ENCODE measurements around the gene ARHGAP21. TPM values are rescaled to one million over a fixed set of nuclear protein-coding genes. Genes with fewer than 3 reads are reported as not detected.
"Not testable (repeated sequence)": the region's sequence is repeated elsewhere in the genome, so short reads cannot be mapped to it uniquely, and the experiment has no call there.

Gene ARHGAP21
- polyA plus RNA-seq, 2 of the 4 experiments (the other 2 are of a cell fraction) = 30.5 to 84.4 TPM

DNA sequence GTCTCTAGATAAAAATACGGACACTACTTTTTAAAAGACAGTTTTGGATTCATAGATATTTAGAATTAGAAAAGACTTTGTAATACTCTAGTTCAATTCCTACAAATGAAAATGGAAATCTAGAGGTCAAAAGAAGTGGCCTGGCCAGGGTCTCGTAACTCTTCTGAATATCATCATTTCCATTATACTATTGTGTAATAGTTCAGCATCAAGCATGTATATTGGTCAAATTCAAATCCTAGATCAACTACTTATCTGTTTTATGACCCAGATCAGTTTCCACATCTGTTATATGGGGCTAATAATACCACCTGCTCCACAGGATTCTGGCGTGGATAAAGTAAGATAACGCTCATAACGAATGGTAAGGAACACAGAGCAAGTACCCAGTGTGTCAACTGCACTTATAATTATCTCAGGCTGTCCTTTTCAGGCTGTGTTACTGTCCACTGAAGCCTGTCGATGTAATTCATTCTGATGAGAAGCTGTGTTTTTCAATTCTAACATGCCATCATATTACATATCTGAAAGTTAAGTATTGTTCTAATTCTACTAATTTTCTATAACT is 54.3 kb downstream of the ARHGAP21 start (continued):
- no peak for TF ChIP-seq CEBPB (IDR thresholded peaks at IDR 0.05)
- TF ChIP-seq HOXA7 (CRISPR knock-in tag; IDR thresholded peaks at IDR 0.05) = no peak
- TF ChIP-seq RNF2 (IDR thresholded peaks at IDR 0.05; ENCODE audit: borderline replicate concordance, low read depth) = no peak
- TF ChIP-seq E2F6 (IDR thresholded peaks at IDR 0.05; ENCODE audit: borderline replicate concordance, low read depth) = no peak
- TF ChIP-seq, protein P1, sequence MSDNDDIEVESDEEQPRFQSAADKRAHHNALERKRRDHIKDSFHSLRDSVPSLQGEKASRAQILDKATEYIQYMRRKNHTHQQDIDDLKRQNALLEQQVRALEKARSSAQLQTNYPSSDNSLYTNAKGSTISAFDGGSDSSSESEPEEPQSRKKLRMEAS (IDR thresholded peaks at IDR 0.05) = no peak
- TF ChIP-seq MYC (IDR thresholded peaks at IDR 0.05; ENCODE audit: borderline replicate concordance, low read length) = no peak

GRCh38 chr10:24668247-24668646 is 55.4 kb downstream of the ARHGAP21 start:
- Histone ChIP-seq H3K9me3 (0 out of 3 replicates have a peak, but pooled peaks cover 2% of the 10 kb centered on the region), H3K27ac (no peak overlapping the region), H3K4me2 (no peak overlapping the region), H3K4me1 (no peaks in the 10 kb centered on the region), H3K4me3 (no peak overlapping the region)
- ATAC-seq (no peak), FAIRE-seq (no peak), DNase-seq (ENCODE audit: low read depth in 1 of 2, low spot score in 1 of 2) (no peak)
- 96% methylated on average over 7 of the region's 7 CpGs for WGBS (ENCODE audit: missing lambda C conversion rate)
- ChIA-PET CTCF (no interaction called here), POLR2A (no interaction called here)
- no peak for TF ChIP-seq HEYL (CRISPR knock-in tag; IDR thresholded peaks at IDR 0.05)
- TF ChIP-seq RARB (CRISPR knock-in tag; IDR thresholded peaks at IDR 0.05) = no peak
- TF ChIP-seq HOXB13 (CRISPR knock-in tag; IDR thresholded peaks at IDR 0.05; ENCODE audit: low read depth) = no peak
- no peak for TF ChIP-seq CTCF (IDR thresholded peaks at IDR 0.05)
- no peak for TF ChIP-seq HOXB5 (CRISPR knock-in tag; IDR thresholded peaks at IDR 0.05)
- TF ChIP-seq BHLHE40 (IDR thresholded peaks at IDR 0.05; ENCODE audit: low read depth, low read length) = no peak
- no peak for TF ChIP-seq RCOR1 (IDR thresholded peaks at IDR 0.05; ENCODE audit: low read depth, low read length)
- TF ChIP-seq EHF (CRISPR knock-in tag; IDR thresholded peaks at IDR 0.05) = no peak

DNA sequence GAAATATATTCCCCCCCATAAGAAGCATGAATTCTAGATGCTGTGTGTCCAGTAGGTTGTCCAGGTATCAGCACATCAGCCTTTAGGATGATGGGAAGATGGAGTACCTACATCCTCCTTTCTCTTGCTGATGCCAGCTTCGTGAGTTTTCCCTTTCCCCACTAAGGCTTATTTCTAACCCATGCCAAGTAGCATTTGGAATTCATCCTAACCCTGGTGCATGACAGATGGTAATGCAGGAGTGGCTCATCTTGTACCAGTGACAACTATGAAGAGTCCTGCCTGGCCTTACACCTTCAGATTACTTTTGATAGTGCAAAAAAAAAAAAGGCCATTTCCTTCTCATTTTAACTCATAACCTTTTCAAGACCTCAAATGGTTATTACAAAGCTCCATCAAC is 58.7 kb downstream of the ARHGAP21 start:
- CTCF ChIA-PET = interaction anchor here (0.7 kb wide), 1 partner anchor 51 kb away, joined by 4 read pairs; no protein-coding TSS in a partner anchor

GRCh38 chr10:24661376-24661775 is 62.3 kb downstream of the ARHGAP21 start:
- H3K27ac ChIP-seq = no peak overlapping the region
- no peak overlapping the region for H3K4me2 ChIP-seq
- WGBS (ENCODE audit: missing lambda C conversion rate) = 94% methylated on average over 2 of the region's 2 CpGs
- DNase-seq (ENCODE audit: low read depth in 1 of 2, low spot score in 1 of 2) (no peak), FAIRE-seq (no peak), ATAC-seq (no peak)
- H3K4me1 ChIP-seq = no peaks in the 10 kb centered on the region
- no peak overlapping the region for H3K4me3 ChIP-seq
- POLR2A ChIA-PET = no interaction called here
- CTCF ChIA-PET = no interaction called here
- no peak for TF ChIP-seq CEBPB (IDR thresholded peaks at IDR 0.05)
- no peak for TF ChIP-seq FOSL2 (IDR thresholded peaks at IDR 0.05)
- TF ChIP-seq FOSL2 (CRISPR knock-in tag; IDR thresholded peaks at IDR 0.05) = no peak
- no peak for TF ChIP-seq NFE2L2 (conservative IDR thresholded peaks at IDR 0.05; ENCODE audit: low read length)
- no peak for TF ChIP-seq REST (IDR thresholded peaks at IDR 0.05)
- TF ChIP-seq KDM1A (IDR thresholded peaks at IDR 0.05; ENCODE audit: low read depth) = no peak
- TF ChIP-seq EP300 (IDR thresholded peaks at IDR 0.05) = no peak
- no peak for TF ChIP-seq NR3C1 (IDR thresholded peaks at IDR 0.05)
- no peak for TF ChIP-seq MAFK (IDR thresholded peaks at IDR 0.05; ENCODE audit: partially characterized antibody)
- TF ChIP-seq KDM5A (IDR thresholded peaks at IDR 0.05) = no peak
- H3K9me3 ChIP-seq = no peaks in the 10 kb centered on the region

More for the DNA sequence above, 58.7 kb downstream of the ARHGAP21 start:
- H3K4me2 ChIP-seq = no peak overlapping the region
- POLR2A ChIA-PET = no interaction called here
- TF ChIP-seq JUNB (IDR thresholded peaks at IDR 0.05) = no peak
- TF ChIP-seq BHLHE40 (IDR thresholded peaks at IDR 0.05; ENCODE audit: low read depth, low read length) = no peak
- WGBS (ENCODE audit: missing lambda C conversion rate) = 91% methylated on average over 1 of the region's 1 CpG
- ATAC-seq = no peak
- 0 out of 3 replicates have a peak, but pooled peaks cover 2% of the 10 kb centered on the region for H3K9me3 ChIP-seq
- no peak overlapping the region for H3K4me3 ChIP-seq
- H3K27ac ChIP-seq = no peak overlapping the region
- no peak for DNase-seq (ENCODE audit: low read depth in 1 of 2, low spot score in 1 of 2)
- FAIRE-seq = no peak
- H3K4me1 ChIP-seq = no peaks in the 10 kb centered on the region

DNA sequence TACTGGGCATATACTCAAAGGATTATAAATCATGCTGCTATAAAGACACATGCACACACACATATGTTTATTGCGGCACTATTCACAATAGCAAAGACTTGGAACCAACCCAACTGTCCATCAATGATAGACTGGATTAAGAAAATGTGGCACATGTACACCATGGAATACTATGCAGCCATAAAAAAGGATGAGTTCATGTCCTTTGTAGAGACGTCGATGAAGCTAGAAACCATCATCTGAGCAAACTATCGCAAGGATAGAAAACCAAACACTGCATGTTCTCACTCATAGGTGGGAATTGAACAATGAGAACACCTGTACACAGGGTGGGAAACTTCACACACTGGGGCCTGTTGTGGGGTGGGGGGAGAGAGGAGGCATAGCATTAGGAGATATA is 65.4 kb downstream of the ARHGAP21 start:
- FAIRE-seq, ATAC-seq: not testable (repeated sequence)
- CTCF ChIA-PET = interaction anchor here (1.6 kb wide), 1 partner anchor 423 kb away, joined by 3 read pairs; no protein-coding TSS in a partner anchor

More for the DNA sequence above, 65.4 kb downstream of the ARHGAP21 start:
- H3K27ac ChIP-seq; H3K4me1 ChIP-seq; DNase-seq (ENCODE audit: low read depth in 1 of 2, low spot score in 1 of 2); H3K4me3 ChIP-seq; POLR2A ChIA-PET; H3K4me2 ChIP-seq; H3K9me3 ChIP-seq: not testable (repeated sequence)
- 95% methylated on average over 4 of the region's 4 CpGs for WGBS (ENCODE audit: missing lambda C conversion rate)

Measured in A549 (cell line).